SK-N-SH (cell line): ENCODE results near the gene CSPG4.

ENCODE experiments used
- MXI1 ChIP-seq: IDR thresholded peaks from 2 replicates; pipeline ENCODE4 v1.6.1; 2012; ENCODE audit warnings: mild to moderate bottlenecking, low read depth, low read length, improper control_type of control experiment
- USF2 ChIP-seq: fragments of 150-350 bp; IDR thresholded peaks from 2 replicates; pipeline ENCODE4 v1.6.1; 2017; ENCODE audit warnings: antibody characterized with exemption, low read length, low read depth, borderline replicate concordance

GRCh38 chr15:75750261-75751050 is 37.8 kb upstream of the CSPG4 start:
- no peak for TF ChIP-seq USF2
- no peak for TF ChIP-seq MXI1
